ENCODE measurements around the gene ST8SIA1. TPM values are rescaled to one million over a fixed set of nuclear protein-coding genes. Genes with fewer than 3 reads are reported as not detected.

Gene ST8SIA1
- total RNA-seq, 1 donor from 2014 or later = 7.7 TPM

- Histone ChIP-seq H3K9me3 (ENCODE audit: insufficient read depth, low read depth, low read length) (no peaks in the 10 kb centered on the region), H3K79me2 (ENCODE audit: insufficient read depth, low read length) (no peaks in the 10 kb centered on the region), H3K4me1 (ENCODE audit: insufficient read depth, low read length) (no peaks in the 10 kb centered on the region), H3K27ac (ENCODE audit: low read depth, low read length) (no peak overlapping the region), H4K20me1 (ENCODE audit: insufficient read depth, low read length) (no peaks in the 10 kb centered on the region), H3K4me2 (ENCODE audit: low read length) (no peak overlapping the region), H3K27me3 (ENCODE audit: insufficient read depth, low read length) (no peaks in the 10 kb centered on the region), H3K36me3 (ENCODE audit: insufficient read depth, low read length) (no peaks in the 10 kb centered on the region), H2AFZ (ENCODE audit: low read depth, low read length) (no peak overlapping the region), H3K9ac (ENCODE audit: low read length) (no peak overlapping the region), H3K4me3 (ENCODE audit: insufficient read depth, low read depth, low read length) (no peak overlapping the region)
- FAIRE-seq = no peak
- Mint-ChIP-seq H3K9me3 (ENCODE audit: unreplicated experiment) (peaks cover 4% of the 10 kb centered on the region), H3K36me3 (ENCODE audit: low read depth, unreplicated experiment) (no peaks in the 10 kb centered on the region), H3K27ac (ENCODE audit: unreplicated experiment) (no peak overlapping the region), H3K4me3 (ENCODE audit: unreplicated experiment) (no peak overlapping the region), H3K27me3 (ENCODE audit: low read depth, unreplicated experiment) (peaks cover under 1% of the 10 kb centered on the region), H3K4me1 (ENCODE audit: low read depth, unreplicated experiment) (no peaks in the 10 kb centered on the region)
- TF ChIP-seq CTCF (IDR thresholded peaks at IDR 0.05; ENCODE audit: insufficient read depth, low read depth, low read length) = no peak
- no peak for TF ChIP-seq EZH2 (IDR thresholded peaks at IDR 0.05; ENCODE audit: insufficient read depth, low read length)
- no peak for DNase-seq (ENCODE audit: low read depth)
These were observed 13.7 kb upstream of the ST8SIA1 start for GRCh38 chr12:22348208-22348607.

- no peaks in the 10 kb centered on the region for H3K9me3 ChIP-seq (ENCODE audit: insufficient read depth, low read depth, low read length)
- H3K4me3 Mint-ChIP-seq (ENCODE audit: unreplicated experiment) = no peak overlapping the region
- H3K27me3 Mint-ChIP-seq (ENCODE audit: low read depth, unreplicated experiment) = peaks cover 2% of the 10 kb centered on the region
- peaks cover 12% of the 10 kb centered on the region for H3K9me3 Mint-ChIP-seq (ENCODE audit: unreplicated experiment)
- DNase-seq (ENCODE audit: low read depth) (no peak), FAIRE-seq (no peak)
- peaks cover 6% of the 10 kb centered on the region for H3K4me1 Mint-ChIP-seq (ENCODE audit: low read depth, unreplicated experiment)
- no peak overlapping the region for H3K4me3 ChIP-seq (ENCODE audit: insufficient read depth, low read depth, low read length)
- peaks cover 2% of the 10 kb centered on the region for H3K27me3 ChIP-seq (ENCODE audit: insufficient read depth, low read length)
- no peaks in the 10 kb centered on the region for H3K79me2 ChIP-seq (ENCODE audit: insufficient read depth, low read length)
- H3K27ac ChIP-seq (ENCODE audit: low read depth, low read length) = no peak overlapping the region
- H2AFZ ChIP-seq (ENCODE audit: low read depth, low read length) = no peak overlapping the region
- no peaks in the 10 kb centered on the region for H3K36me3 ChIP-seq (ENCODE audit: insufficient read depth, low read length)
- no peaks in the 10 kb centered on the region for H3K36me3 Mint-ChIP-seq (ENCODE audit: low read depth, unreplicated experiment)
- no peak for TF ChIP-seq CTCF (IDR thresholded peaks at IDR 0.05; ENCODE audit: insufficient read depth, low read depth, low read length)
- no peak for TF ChIP-seq EZH2 (IDR thresholded peaks at IDR 0.05; ENCODE audit: insufficient read depth, low read length)
- no peaks in the 10 kb centered on the region for H4K20me1 ChIP-seq (ENCODE audit: insufficient read depth, low read length)
- H3K9ac ChIP-seq (ENCODE audit: low read length) = no peak overlapping the region
- H3K4me1 ChIP-seq (ENCODE audit: insufficient read depth, low read length) = no peaks in the 10 kb centered on the region
- no peak overlapping the region for H3K4me2 ChIP-seq (ENCODE audit: low read length)
- no peak overlapping the region for H3K27ac Mint-ChIP-seq (ENCODE audit: unreplicated experiment)
These were observed 5.6 kb upstream of the ST8SIA1 start for GRCh38 chr12:22340143-22340542.

- Mint-ChIP-seq H3K9me3 (ENCODE audit: unreplicated experiment) (peaks cover 12% of the 10 kb centered on the region), H3K4me3 (ENCODE audit: unreplicated experiment) (no peak overlapping the region), H3K27me3 (ENCODE audit: low read depth, unreplicated experiment) (peaks cover 2% of the 10 kb centered on the region), H3K27ac (ENCODE audit: unreplicated experiment) (no peak overlapping the region), H3K4me1 (ENCODE audit: low read depth, unreplicated experiment) (peaks cover 6% of the 10 kb centered on the region), H3K36me3 (ENCODE audit: low read depth, unreplicated experiment) (no peaks in the 10 kb centered on the region)
- Histone ChIP-seq H3K36me3 (ENCODE audit: insufficient read depth, low read length) (no peaks in the 10 kb centered on the region), H3K27ac (ENCODE audit: low read depth, low read length) (no peak overlapping the region), H2AFZ (ENCODE audit: low read depth, low read length) (no peak overlapping the region), H3K4me1 (ENCODE audit: insufficient read depth, low read length) (no peaks in the 10 kb centered on the region), H3K4me3 (ENCODE audit: insufficient read depth, low read depth, low read length) (no peak overlapping the region), H3K27me3 (ENCODE audit: insufficient read depth, low read length) (peaks cover 2% of the 10 kb centered on the region), H3K4me2 (ENCODE audit: low read length) (no peak overlapping the region), H4K20me1 (ENCODE audit: insufficient read depth, low read length) (no peaks in the 10 kb centered on the region), H3K9ac (ENCODE audit: low read length) (no peak overlapping the region), H3K9me3 (ENCODE audit: insufficient read depth, low read depth, low read length) (no peaks in the 10 kb centered on the region), H3K79me2 (ENCODE audit: insufficient read depth, low read length) (no peaks in the 10 kb centered on the region)
- DNase-seq (ENCODE audit: low read depth) = no peak
- no peak for FAIRE-seq
- TF ChIP-seq CTCF (IDR thresholded peaks at IDR 0.05; ENCODE audit: insufficient read depth, low read depth, low read length) = no peak
- no peak for TF ChIP-seq EZH2 (IDR thresholded peaks at IDR 0.05; ENCODE audit: insufficient read depth, low read length)
These were observed 5.2 kb upstream of the ST8SIA1 start for GRCh38 chr12:22339691-22340090.
